Fibroblast of the aortic adventitia (primary cell): ENCODE measurements around the gene TP63. TPM values are rescaled to one million over a fixed set of nuclear protein-coding genes. Genes with fewer than 3 reads are reported as not detected.

ENCODE experiments used
- DNase-seq: peaks from one replicate; pipeline ENCODE4 v3.0.0-alpha.2; 2010; ENCODE audit warnings: low read depth
- H3K4me3 ChIP-seq: 2 replicates; pipeline ENCODE4 v1.5.1; 2011; ENCODE audit warnings: low read depth, mild to moderate bottlenecking, control low read depth, low read length, moderate library complexity
- CTCF ChIP-seq: IDR thresholded peaks from 2 replicates; pipeline ENCODE4 v1.5.1; 2011; ENCODE audit warnings: mild to moderate bottlenecking, low read length, control low read depth, inconsistent platforms; ENCODE audit not compliant: insufficient read depth
- total RNA-seq: library from RNA; depleted of rRNA; stranded (reverse); fragments of >200 nt; gene quantifications from 2 replicates; pipeline ENCODE4 v1.2.3, GENCODE V29; 2012; ENCODE audit warnings: low replicate concordance

Gene TP63
- total RNA-seq, 1 donor, result 0.18 TPM

GRCh38 chr3:189776149-189776824 lies 145.1 kb downstream of the TP63 start:
- no peak for DNase-seq
- H3K4me3 ChIP-seq, result no peak overlapping the region
- no peak for TF ChIP-seq CTCF

GRCh38 chr3:189778340-189778950 lies 147.3 kb downstream of the TP63 start:
- no peak for TF ChIP-seq CTCF
- no peak for DNase-seq
- H3K4me3 ChIP-seq, result no peak overlapping the region

- no peak overlapping the region for H3K4me3 ChIP-seq
- DNase-seq, result no peak
- no peak for TF ChIP-seq CTCF
These were observed 148.0 kb downstream of the TP63 start for GRCh38 chr3:189779166-189779565.

GRCh38 chr3:189780546-189781270 lies 149.5 kb downstream of the TP63 start:
- no peak for TF ChIP-seq CTCF
- no peak for DNase-seq
- H3K4me3 ChIP-seq, result no peak overlapping the region

- TF ChIP-seq CTCF, result no peak
These were observed 150.2 kb downstream of the TP63 start for GRCh38 chr3:189781415-189781814.

GRCh38 chr3:189786479-189787064 lies 155.4 kb downstream of the TP63 start:
- no peak for TF ChIP-seq CTCF
- no peak overlapping the region for H3K4me3 ChIP-seq
- no peak for DNase-seq

More at GRCh38 chr3:189781415-189781814, 150.2 kb downstream of the TP63 start:
- DNase-seq, result no peak
- no peak overlapping the region for H3K4me3 ChIP-seq
